K562 (cell line): ENCODE measurements around the gene PRR30. TPM values are rescaled to one million over a fixed set of nuclear protein-coding genes. Genes with fewer than 3 reads are reported as not detected.

Experiments used
- ATAC-seq: fragments of 200-7000 bp; cut with Tn5 transposase; 3 replicates; pipeline ENCODE4 v1.9.1; 2020; ENCODE audit warnings: moderate library complexity
- BruUV-seq: library from RNA; stranded (reverse); fragments of 400-500 nt; replicated peaks from 2 replicates; lab custom pipeline; 2021; lab: Mats Ljungman, UMichigan
- CTCF ChIA-PET: fragments of 300-600 bp; formaldehyde crosslinking; extraction: SDS; loops from one replicate; lab custom pipeline; 2021; ENCODE audit warnings: low intra/inter-chr PET ratio; lab: Yijun Ruan, JAX
- POLR2A ChIA-PET: fragments of 300-600, 350-650 bp; sonication (Branson Sonifier 250); formaldehyde crosslinking; extraction: SDS; loops from one replicate; lab custom pipeline; 2021; ENCODE audit warnings: antibody characterized with exemption, inconsistent platforms; lab: Yijun Ruan, JAX
- DNase-seq, 4 experiments: peaks; one replicate each; pipeline versions ENCODE4 v3.0.0 to v3.0.0-alpha.2; 2011 to 2018; ENCODE audit warnings: low spot score in 3 of 4, mixed read lengths in 3 of 4; ENCODE audit errors: extremely low read depth in 1 of 4
- FAIRE-seq: peaks from 2 replicates; lab custom pipeline; 2011; peaks lifted over from hg19 to GRCh38; lab: Jason Lieb, UNC
- H2AFZ ChIP-seq: 2 replicates; pipeline ENCODE4 v1.6.0; 2011; ENCODE audit warnings: low read depth, low read length, control low read depth, inconsistent platforms
- H3K27ac ChIP-seq: fragments of 200-600 bp; 3 replicates; pipeline ENCODE4 v1.8.0; 2011; ENCODE audit warnings: low read depth, mild to moderate bottlenecking, control low read depth, inconsistent platforms, low read length, moderate library complexity, mixed read lengths; ENCODE audit errors: extremely low read depth
- H3K27me3 ChIP-seq, 2 experiments: fragments of 300-600 bp in 1 of 2; 2 replicates in 1 of 2; 3 replicates in 1 of 2; pipeline versions ENCODE4 v1.6.0 to v1.8.0; 2011; ENCODE audit warnings: inconsistent platforms in 2 of 2, low read length in 2 of 2, mild to moderate bottlenecking in 1 of 2, mixed read lengths in 1 of 2, moderate library complexity in 1 of 2; ENCODE audit not compliant: control insufficient read depth in 2 of 2, insufficient read depth in 2 of 2
- H3K36me3 ChIP-seq: fragments of 300-600 bp; 3 replicates; pipeline ENCODE4 v1.8.0; 2011; ENCODE audit warnings: mild to moderate bottlenecking, low read length, inconsistent platforms; ENCODE audit not compliant: control insufficient read depth, insufficient read depth
- H3K4me1 ChIP-seq, 2 experiments: fragments of 200-600 bp in 1 of 2; replicated peaks in 1 of 2; 2 replicates in 1 of 2; 3 replicates in 1 of 2; pipeline versions ENCODE4 v1.5.1 to v1.8.0; 2011; ENCODE audit warnings: inconsistent platforms in 2 of 2, low read length in 2 of 2, mild to moderate bottlenecking in 1 of 2, mixed read lengths in 1 of 2, moderate library complexity in 1 of 2; ENCODE audit not compliant: control insufficient read depth in 2 of 2, insufficient read depth in 2 of 2
- H3K4me2 ChIP-seq: 2 replicates; pipeline ENCODE4 v1.6.1; 2011; ENCODE audit warnings: low read length, control low read depth, inconsistent platforms, mixed read lengths; ENCODE audit not compliant: insufficient read depth
- H3K4me3 ChIP-seq: fragments of 200-600 bp; sonication (generic), shearing (Covaris generic); 2 replicates; pipeline ENCODE4 v1.5.1; 2016; ENCODE audit warnings: control low read depth, inconsistent platforms
- H3K79me2 ChIP-seq: fragments of 200-600 bp; 3 replicates; pipeline ENCODE4 v1.8.0; 2011; ENCODE audit warnings: low read length, inconsistent platforms; ENCODE audit not compliant: control insufficient read depth, insufficient read depth
- H3K9ac ChIP-seq, 2 experiments: 2 replicates each; pipeline versions ENCODE4 v1.6.0 to v1.6.1; 2011; ENCODE audit warnings: low read depth in 2 of 2, low read length in 2 of 2, control low read depth in 1 of 2, inconsistent platforms in 1 of 2, mild to moderate bottlenecking in 1 of 2, mixed read lengths in 1 of 2; ENCODE audit not compliant: insufficient read depth in 1 of 2
- H3K9me1 ChIP-seq: one replicate; pipeline ENCODE4 v1.6.0; 2011; ENCODE audit warnings: inconsistent platforms, mild to moderate bottlenecking, low read length, moderate library complexity; ENCODE audit not compliant: control insufficient read depth, insufficient read depth
- H3K9me3 ChIP-seq: replicated peaks from 2 replicates; pipeline ENCODE4 v1.5.1; 2011; ENCODE audit warnings: low read depth, low read length, inconsistent platforms; ENCODE audit not compliant: control insufficient read depth, insufficient read depth
- H4K20me1 ChIP-seq: replicated peaks from 2 replicates; pipeline ENCODE4 v1.6.1; 2011; ENCODE audit warnings: low read length, inconsistent platforms, mixed read lengths; ENCODE audit not compliant: control insufficient read depth, insufficient read depth
- MAFF ChIP-seq: IDR thresholded peaks from 2 replicates; pipeline ENCODE4 v1.6.1; 2012; ENCODE audit warnings: low read length, improper control_type of control experiment
- POLR2A ChIP-seq: fragments of 450-650 bp; conservative IDR thresholded peaks from 2 replicates; pipeline ENCODE4 v1.6.1; 2016
- WGBS: fragments of 100-300 bp; shearing (Covaris generic); methylation state at CpG from one replicate; pipeline ENCODE4 v1.1.6; 2016; ENCODE audit warnings: low coverage, mixed read lengths; ENCODE audit not compliant: insufficient coverage; ENCODE audit errors: missing lambda C conversion rate; 5-methylcytosine and 5-hydroxymethylcytosine counted together
- in situ Hi-C: fragments of 300-500 bp; cut with MboI; formaldehyde crosslinking; loops from 4 replicates; pipeline ENCODE4 v1.15.0; 2018; ENCODE audit warnings: inconsistent platforms, mixed read lengths
- intact Hi-C: fragments of 100-400 bp; cut with micrococcal nuclease; formaldehyde crosslinking; loops from 2 replicates; pipeline ENCODE4 v1.14.2; 2022
- polyA plus RNA-seq, 8 experiments: library from polyadenylated mRNA; depleted of rRNA in 4 of 8; stranded (reverse) in 5 of 8; unstranded in 3 of 8; fragments of >200 nt; fragmentation: Nextera tagmentation in 2 of 8; fragmentation: Illumina TruSeq in 1 of 8; extraction: Ambion mirVana in 2 of 8; extraction: Trizol in 1 of 8; gene quantifications; 2 replicates each; pipeline versions ENCODE4 v1.2.1 to v1.2.3, GENCODE V29; 2011 to 2014; ENCODE audit warnings: inconsistent platforms in 1 of 8, missing spikeins in 1 of 8
- total RNA-seq, 7 experiments: library from RNA; depleted of rRNA in 6 of 7; stranded (reverse); fragments of >200 nt in 6 of 7; fragmentation: Illumina TruSeq in 2 of 7; extraction: Trizol in 2 of 7; gene quantifications; 2 replicates each; pipeline versions ENCODE4 v1.2.1 to v1.2.3, GENCODE V29; 2011 to 2021; ENCODE audit warnings: low replicate concordance in 1 of 7
- TF ChIP-seq, protein P1 (sequence below): fragments of 450-650 bp; conservative IDR thresholded peaks from 2 replicates; pipeline ENCODE4 v1.6.1; 2016; ENCODE audit warnings: missing genetic modification characterization, low read depth, mild to moderate bottlenecking, control low read depth, missing compliant biosample characterization

Gene PRR30
- total and polyA plus RNA-seq, 9 of the 15 experiments (the other 6 are each of a cell fraction or from before 2014, with no cell fraction given): not detected

DNA sequence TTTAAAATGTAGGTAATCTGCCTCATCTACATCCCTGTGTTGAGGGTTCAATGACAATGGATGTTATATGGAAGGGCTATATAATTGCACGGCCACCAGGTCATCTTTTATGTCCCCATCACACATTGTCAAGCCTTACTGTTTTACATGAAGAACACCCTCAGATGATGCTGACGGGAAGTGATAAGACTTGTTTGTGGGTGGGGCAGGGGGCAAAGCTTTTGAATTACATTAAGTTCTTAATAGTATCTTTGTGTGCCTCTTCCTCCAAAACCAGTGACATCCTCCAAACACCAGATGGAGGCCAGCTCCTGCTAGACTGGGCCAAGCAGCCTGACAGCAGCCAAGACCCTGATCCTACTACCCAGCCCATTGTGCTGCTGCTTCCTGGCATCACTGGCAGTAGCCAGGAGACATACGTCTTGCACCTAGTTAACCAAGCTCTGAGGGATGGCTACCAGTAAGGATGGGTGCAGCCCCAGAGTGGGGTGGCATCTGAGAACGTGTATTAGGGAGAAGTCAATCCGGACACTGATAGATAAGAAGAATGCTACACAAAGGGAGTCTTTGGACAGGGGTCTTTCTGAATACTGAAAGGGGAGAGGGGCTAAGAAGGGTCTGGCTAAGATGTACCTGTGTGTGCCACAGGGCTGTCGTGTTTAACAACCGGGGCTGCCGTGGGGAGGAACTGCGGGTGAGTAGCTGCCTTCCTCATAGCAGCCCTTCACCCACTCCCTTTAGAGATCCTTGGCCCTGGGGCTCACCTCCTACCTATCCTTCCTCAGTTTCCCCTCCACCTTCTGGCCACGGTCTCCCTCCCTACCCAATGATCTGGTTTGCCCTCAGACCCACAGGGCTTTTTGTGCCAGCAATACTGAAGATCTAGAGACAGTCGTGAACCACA is 10.3 kb downstream of the PRR30 start:
- CTCF ChIA-PET: no interaction called here
- peaks cover 13 to 20% of the 10 kb centered on the region in 2 experiments; a peak in 4 of 5 replicates for H3K4me1 ChIP-seq
- in situ Hi-C loops (no loop called here), intact Hi-C loops (no loop called here)
- H3K9me3 ChIP-seq: no peaks in the 10 kb centered on the region
- peaks cover 15% of the 10 kb centered on the region for H3K79me2 ChIP-seq
- peaks cover 42% of the 10 kb centered on the region; the same call in 2 of the 3 replicates for H3K36me3 ChIP-seq
- no peak overlapping the region for H3K4me2 ChIP-seq
- TF ChIP-seq MAFF (no peak), POLR2A (0 out of 2 replicates have a peak, but pooled peaks have one; percentile 37)
- TF ChIP-seq, protein P1, sequence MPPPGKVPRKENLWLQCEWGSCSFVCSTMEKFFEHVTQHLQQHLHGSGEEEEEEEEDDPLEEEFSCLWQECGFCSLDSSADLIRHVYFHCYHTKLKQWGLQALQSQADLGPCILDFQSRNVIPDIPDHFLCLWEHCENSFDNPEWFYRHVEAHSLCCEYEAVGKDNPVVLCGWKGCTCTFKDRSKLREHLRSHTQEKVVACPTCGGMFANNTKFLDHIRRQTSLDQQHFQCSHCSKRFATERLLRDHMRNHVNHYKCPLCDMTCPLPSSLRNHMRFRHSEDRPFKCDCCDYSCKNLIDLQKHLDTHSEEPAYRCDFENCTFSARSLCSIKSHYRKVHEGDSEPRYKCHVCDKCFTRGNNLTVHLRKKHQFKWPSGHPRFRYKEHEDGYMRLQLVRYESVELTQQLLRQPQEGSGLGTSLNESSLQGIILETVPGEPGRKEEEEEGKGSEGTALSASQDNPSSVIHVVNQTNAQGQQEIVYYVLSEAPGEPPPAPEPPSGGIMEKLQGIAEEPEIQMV (tag): no peak
- no peak; the same call in 2 of the 3 replicates for ATAC-seq
- peaks cover 8% of the 10 kb centered on the region for H3K9me1 ChIP-seq
- no peak for FAIRE-seq
- POLR2A ChIA-PET: interaction anchor here (0.5 to 1.2 kb wide), 4 partner anchors 10 to 177 kb away, joined by 3 read pairs; no protein-coding TSS in a partner anchor
- no peaks in the 10 kb centered on the region for H3K27me3 ChIP-seq
- no TSS peak for BruUV-seq
- H2AFZ ChIP-seq: no peak overlapping the region
- no peak overlapping the region for H3K27ac ChIP-seq
- WGBS: 67% methylated on average over 11 of the region's 11 CpGs
- H4K20me1 ChIP-seq: no peaks in the 10 kb centered on the region; the same call in 1 of the 2 replicates
- no peak for DNase-seq
- H3K9ac ChIP-seq: no peak overlapping the region
- H3K4me3 ChIP-seq: no peak overlapping the region
